ENCODE results near the gene PDX1.

PDX1 gene

GRCh38 chr13:27956576-27957300, 36.9 kb downstream of the PDX1 start:
- no peaks in the 10 kb centered on the region for H3K4me1 ChIP-seq (ENCODE audit: insufficient read depth, poor library complexity, severe bottlenecking)
- no peaks in the 10 kb centered on the region for H3K36me3 ChIP-seq (ENCODE audit: low read depth)
- no peaks in the 10 kb centered on the region for H3K9me3 ChIP-seq (ENCODE audit: severe bottlenecking)
- H3K27ac ChIP-seq (ENCODE audit: poor library complexity, severe bottlenecking): no peak overlapping the region
- DNase-seq (ENCODE audit: low spot score) (no peak), ATAC-seq (ENCODE audit: low read depth) (no peak)
- H3K27me3 ChIP-seq (ENCODE audit: insufficient read depth, poor library complexity, severe bottlenecking): peaks cover 99% of the 10 kb centered on the region
- H3K4me3 ChIP-seq (ENCODE audit: severe bottlenecking): no peak overlapping the region
- no peak for TF ChIP-seq CTCF (IDR thresholded peaks at IDR 0.05; ENCODE audit: poor library complexity, severe bottlenecking)

- no peak overlapping the region for H3K4me3 ChIP-seq (ENCODE audit: severe bottlenecking)
- no peaks in the 10 kb centered on the region for H3K4me1 ChIP-seq (ENCODE audit: insufficient read depth, poor library complexity, severe bottlenecking)
Measured at GRCh38 chr13:27959976-27960361, 40.2 kb downstream of the PDX1 start.

GRCh38 chr13:27960362-27961226, 40.8 kb downstream of the PDX1 start:
- ATAC-seq (ENCODE audit: low read depth): peak; percentile 64
- DNase-seq (ENCODE audit: low spot score): no peak
- no peaks in the 10 kb centered on the region for H3K36me3 ChIP-seq (ENCODE audit: low read depth)
- no peak overlapping the region for H3K4me3 ChIP-seq (ENCODE audit: severe bottlenecking)
- TF ChIP-seq CTCF (IDR thresholded peaks at IDR 0.05; ENCODE audit: poor library complexity, severe bottlenecking): peak; percentile 17
- no peaks in the 10 kb centered on the region for H3K9me3 ChIP-seq (ENCODE audit: severe bottlenecking)
- H3K27ac ChIP-seq (ENCODE audit: poor library complexity, severe bottlenecking): no peak overlapping the region
- H3K4me1 ChIP-seq (ENCODE audit: insufficient read depth, poor library complexity, severe bottlenecking): no peaks in the 10 kb centered on the region
- H3K27me3 ChIP-seq (ENCODE audit: insufficient read depth, poor library complexity, severe bottlenecking): peaks cover 92% of the 10 kb centered on the region

More at GRCh38 chr13:27959976-27960361, 40.2 kb downstream of the PDX1 start:
- ATAC-seq (ENCODE audit: low read depth) (no peak), DNase-seq (ENCODE audit: low spot score) (no peak)
- H3K36me3 ChIP-seq (ENCODE audit: low read depth): no peaks in the 10 kb centered on the region
- TF ChIP-seq CTCF (IDR thresholded peaks at IDR 0.05; ENCODE audit: poor library complexity, severe bottlenecking): no peak
- H3K9me3 ChIP-seq (ENCODE audit: severe bottlenecking): no peaks in the 10 kb centered on the region
- no peak overlapping the region for H3K27ac ChIP-seq (ENCODE audit: poor library complexity, severe bottlenecking)
- peaks cover 92% of the 10 kb centered on the region for H3K27me3 ChIP-seq (ENCODE audit: insufficient read depth, poor library complexity, severe bottlenecking)

- no peak overlapping the region for H3K4me3 ChIP-seq (ENCODE audit: severe bottlenecking)
Measured at GRCh38 chr13:27961227-27962085, 41.7 kb downstream of the PDX1 start.

More at GRCh38 chr13:27961227-27962085, 41.7 kb downstream of the PDX1 start:
- peaks cover 92% of the 10 kb centered on the region for H3K27me3 ChIP-seq (ENCODE audit: insufficient read depth, poor library complexity, severe bottlenecking)
- no peaks in the 10 kb centered on the region for H3K9me3 ChIP-seq (ENCODE audit: severe bottlenecking)
- no peak for ATAC-seq (ENCODE audit: low read depth)
- no peaks in the 10 kb centered on the region for H3K36me3 ChIP-seq (ENCODE audit: low read depth)
- no peak overlapping the region for H3K27ac ChIP-seq (ENCODE audit: poor library complexity, severe bottlenecking)
- DNase-seq (ENCODE audit: low spot score): no peak
- H3K4me1 ChIP-seq (ENCODE audit: insufficient read depth, poor library complexity, severe bottlenecking): no peaks in the 10 kb centered on the region
- no peak for TF ChIP-seq CTCF (IDR thresholded peaks at IDR 0.05; ENCODE audit: poor library complexity, severe bottlenecking)

All from RWPE2 (cell line).